ENCODE data around the gene TEN1. TPM values are rescaled to one million over a fixed set of nuclear protein-coding genes. Genes with fewer than 3 reads are reported as not detected.

Gene TEN1
- total RNA-seq, 4 donors from 2014 or later: 20.0 to 43.6 (median 26.9) TPM

- Histone ChIP-seq H3K4me1 (peaks cover 42% of the 10 kb centered on the region), H3K4me3 (peak overlapping the region; percentile 50), H3K36me3 (peaks cover 31% of the 10 kb centered on the region), H3K27ac (peak overlapping the region; percentile 89), H3K27me3 (no peaks in the 10 kb centered on the region), H3K9me3 (no peaks in the 10 kb centered on the region)
- TF ChIP-seq POLR2A (IDR thresholded peaks at IDR 0.05) (no peak), EP300 (IDR thresholded peaks at IDR 0.05) (no peak), POLR2AphosphoS5 (IDR thresholded peaks at IDR 0.05) (no peak), CTCF (IDR thresholded peaks at IDR 0.05) (no peak)
- no peak for DNase-seq (ENCODE audit: low spot score in 2 of 2)
- WGBS: 53% methylated on average over 7 of the region's 12 CpGs
Observed at GRCh38 chr17:76025294-76025693, 46.3 kb downstream of the TEN1 start.

GRCh38 chr17:76026714-76027158 lies 47.7 kb downstream of the TEN1 start:
- no peak for DNase-seq (ENCODE audit: low spot score in 2 of 2)
- Histone ChIP-seq H3K27ac (peak overlapping the region; percentile 89), H3K9me3 (no peaks in the 10 kb centered on the region), H3K36me3 (peaks cover 20% of the 10 kb centered on the region), H3K4me1 (peaks cover 42% of the 10 kb centered on the region), H3K27me3 (no peaks in the 10 kb centered on the region), H3K4me3 (peak overlapping the region; percentile 50)
- WGBS: 43% methylated on average over 10 of the region's 15 CpGs
- TF ChIP-seq POLR2A (IDR thresholded peaks at IDR 0.05) (no peak), EP300 (IDR thresholded peaks at IDR 0.05) (no peak), POLR2AphosphoS5 (IDR thresholded peaks at IDR 0.05) (no peak), CTCF (IDR thresholded peaks at IDR 0.05) (no peak)

GRCh38 chr17:76027159-76027839 lies 48.3 kb downstream of the TEN1 start, which contains the start of gene EVPL:
TSS of gene EVPL (minus strand) at chr17:76027306. CDS start at chr17:76027198, 108 bp downstream.
- Histone ChIP-seq H3K9me3 (no peaks in the 10 kb centered on the region), H3K4me3 (peak within 1 kb of the TSS; percentile 50), H3K36me3 (peaks cover 14% of the 10 kb centered on the region), H3K27ac (peak within 1 kb of the TSS; percentile 89), H3K4me1 (peaks cover 42% of the 10 kb centered on the region), H3K27me3 (no peaks in the 10 kb centered on the region)
- TF ChIP-seq POLR2AphosphoS5 (IDR thresholded peaks at IDR 0.05) (peak in 1 of 3 donors; percentile 15), CTCF (IDR thresholded peaks at IDR 0.05) (no peak)
- peak in 1 of 2 donors; percentile 81 for DNase-seq (ENCODE audit: low spot score in 2 of 2)
- WGBS: 44% methylated on average over 9 of the region's 24 CpGs

- TF ChIP-seq POLR2AphosphoS5 (IDR thresholded peaks at IDR 0.05) (no peak), POLR2A (IDR thresholded peaks at IDR 0.05) (no peak), CTCF (IDR thresholded peaks at IDR 0.05) (no peak), EP300 (IDR thresholded peaks at IDR 0.05) (no peak)
- WGBS: 75% methylated on average over 15 of the region's 20 CpGs
- no peak overlapping the region for H3K27ac ChIP-seq
Observed at GRCh38 chr17:76032073-76032779, 53.2 kb downstream of the TEN1 start.

GRCh38 chr17:76032780-76033108 lies 53.7 kb downstream of the TEN1 start:
- Histone ChIP-seq H3K27ac (no peak overlapping the region), H3K4me3 (no peak overlapping the region), H3K36me3 (no peaks in the 10 kb centered on the region), H3K9me3 (no peaks in the 10 kb centered on the region), H3K27me3 (no peaks in the 10 kb centered on the region), H3K4me1 (peaks cover 30% of the 10 kb centered on the region)
- WGBS: 91% methylated on average over 5 of the region's 5 CpGs
- no peak for TF ChIP-seq EP300 (IDR thresholded peaks at IDR 0.05)
- TF ChIP-seq POLR2AphosphoS5 (IDR thresholded peaks at IDR 0.05): no peak
- TF ChIP-seq POLR2A (IDR thresholded peaks at IDR 0.05): no peak
- no peak for TF ChIP-seq CTCF (IDR thresholded peaks at IDR 0.05)
- no peak for DNase-seq (ENCODE audit: low spot score in 2 of 2)

More at GRCh38 chr17:76032073-76032779, 53.2 kb downstream of the TEN1 start:
- H3K36me3 ChIP-seq: no peaks in the 10 kb centered on the region
- H3K9me3 ChIP-seq: no peaks in the 10 kb centered on the region
- no peak for DNase-seq (ENCODE audit: low spot score in 2 of 2)
- no peak overlapping the region for H3K4me3 ChIP-seq
- H3K27me3 ChIP-seq: no peaks in the 10 kb centered on the region
- peaks cover 34% of the 10 kb centered on the region for H3K4me1 ChIP-seq
